NCI-H226 (cell line): Measurements from ENCODE around the gene NLE1.
"Not testable (repeated sequence)": the region's sequence is repeated elsewhere in the genome, so short reads cannot be mapped to it uniquely, and the experiment has no call there.

Experiments used
- DNase-seq: peaks from one replicate; pipeline ENCODE4 v3.0.0-alpha.2; 2015

The NLE1 gene

GRCh38 chr17:35141681-35142466, at the start of gene NLE1:
TSS of gene NLE1 (minus strand) at chr17:35142303. CDS start at chr17:35142275, 28 bp downstream.
- peak; percentile 63 for DNase-seq

GRCh38 chr17:35191001-35191695, 49.0 kb upstream of the NLE1 start:
- no peak for DNase-seq

GRCh38 chr17:35189291-35189690, 47.2 kb upstream of the NLE1 start:
- no peak for DNase-seq

GRCh38 chr17:35188111-35188510, 46.0 kb upstream of the NLE1 start:
- no peak for DNase-seq

GRCh38 chr17:35187481-35187880, 45.4 kb upstream of the NLE1 start:
- DNase-seq, result no peak

GRCh38 chr17:35185849-35186248, 43.7 kb upstream of the NLE1 start:
- DNase-seq, result no peak

- no peak for DNase-seq
Measured at GRCh38 chr17:35184274-35184673, 42.2 kb upstream of the NLE1 start.

- no peak for DNase-seq
Measured at GRCh38 chr17:35183332-35183731, 41.2 kb upstream of the NLE1 start.

GRCh38 chr17:35179379-35179778, 37.3 kb upstream of the NLE1 start:
- DNase-seq, result not testable (repeated sequence)

- no peak for DNase-seq
Measured at GRCh38 chr17:35176897-35177296, 34.8 kb upstream of the NLE1 start.

- DNase-seq, result no peak
Measured at GRCh38 chr17:35175638-35176415, 33.7 kb upstream of the NLE1 start.

GRCh38 chr17:35174835-35175334, 32.8 kb upstream of the NLE1 start:
- DNase-seq, result no peak

- DNase-seq, result not testable (repeated sequence)
Measured at GRCh38 chr17:35172321-35172720, 30.2 kb upstream of the NLE1 start.

GRCh38 chr17:35171834-35172233, 29.7 kb upstream of the NLE1 start:
- no peak for DNase-seq

- DNase-seq, result no peak
Measured at GRCh38 chr17:35170968-35171771, 29.1 kb upstream of the NLE1 start.

- DNase-seq, result no peak
Measured at GRCh38 chr17:35169835-35170363, 27.8 kb upstream of the NLE1 start.

GRCh38 chr17:35167666-35168065, 25.6 kb upstream of the NLE1 start:
- DNase-seq, result no peak

GRCh38 chr17:35167046-35167445, 24.9 kb upstream of the NLE1 start:
- DNase-seq, result no peak

GRCh38 chr17:35166526-35166925, 24.4 kb upstream of the NLE1 start:
- no peak for DNase-seq

GRCh38 chr17:35164716-35165115, 22.6 kb upstream of the NLE1 start:
- no peak for DNase-seq

- DNase-seq, result no peak
Measured at GRCh38 chr17:35163886-35164285, 21.8 kb upstream of the NLE1 start.

- no peak for DNase-seq
Measured at GRCh38 chr17:35162755-35163154, 20.7 kb upstream of the NLE1 start.
